Fibroblast of lung (primary cell): ENCODE data around the gene KCNJ9. TPM values are rescaled to one million over a fixed set of nuclear protein-coding genes. Genes with fewer than 3 reads are reported as not detected.

ENCODE experiments used
- DNase-seq, 2 donors: peaks; one replicate each; pipeline versions ENCODE4 v3.0.0 to v3.0.0-alpha.2; 2010; ENCODE audit warnings: low read depth in 2 of 2
- H2AFZ ChIP-seq: 2 replicates; pipeline ENCODE4 v1.5.1; 2012; ENCODE audit warnings: low read length, control low read depth, inconsistent platforms
- H3K27ac ChIP-seq: 2 replicates; pipeline ENCODE4 v1.5.1; 2011; ENCODE audit warnings: low read length, control low read depth; ENCODE audit not compliant: insufficient read depth
- H3K27me3 ChIP-seq: 2 replicates; pipeline ENCODE4 v1.5.1; 2011; ENCODE audit warnings: mild to moderate bottlenecking, low read length; ENCODE audit not compliant: control insufficient read depth, insufficient read depth
- H3K36me3 ChIP-seq: 2 replicates; pipeline ENCODE4 v1.5.1; 2011; ENCODE audit warnings: low read length; ENCODE audit not compliant: control insufficient read depth, insufficient read depth
- H3K4me1 ChIP-seq: 2 replicates; pipeline ENCODE4 v1.5.1; 2011; ENCODE audit warnings: low read length; ENCODE audit not compliant: control insufficient read depth, insufficient read depth; ENCODE audit errors: extremely low read depth
- H3K4me2 ChIP-seq: 2 replicates; pipeline ENCODE4 v1.5.1; 2011; ENCODE audit warnings: low read length, control low read depth; ENCODE audit not compliant: insufficient read depth; ENCODE audit errors: extremely low read depth
- H3K4me3 ChIP-seq, 4 experiments: fragments of 200-600 bp in 1 of 4; sonication (generic) in 1 of 4; replicated peaks in 1 of 4; 2 replicates each; pipeline ENCODE4 v1.5.1; 2011 to 2016; ENCODE audit warnings: low read length in 4 of 4, low read depth in 3 of 4, mild to moderate bottlenecking in 3 of 4, control low read depth in 2 of 4, inconsistent platforms in 1 of 4, mixed read lengths in 1 of 4; ENCODE audit not compliant: insufficient read depth in 1 of 4; ENCODE audit errors: control extremely low read depth in 1 of 4
- H3K79me2 ChIP-seq: 2 replicates; pipeline ENCODE4 v1.5.1; 2012; ENCODE audit warnings: mild to moderate bottlenecking, low read length, inconsistent platforms; ENCODE audit not compliant: control insufficient read depth, insufficient read depth
- H3K9ac ChIP-seq: 2 replicates; pipeline ENCODE4 v1.5.1; 2011; ENCODE audit warnings: mild to moderate bottlenecking, low read length, control low read depth; ENCODE audit not compliant: insufficient read depth
- H3K9me3 ChIP-seq: 2 replicates; pipeline ENCODE4 v1.5.1; 2012; ENCODE audit warnings: low read depth, low read length; ENCODE audit not compliant: control insufficient read depth, insufficient read depth
- H4K20me1 ChIP-seq: 2 replicates; pipeline ENCODE4 v1.5.1; 2011; ENCODE audit warnings: low read length; ENCODE audit not compliant: control insufficient read depth, insufficient read depth; ENCODE audit errors: extremely low read depth
- EZH2 ChIP-seq: IDR thresholded peaks from 2 replicates; pipeline ENCODE4 v1.5.1; 2012; ENCODE audit warnings: low read length, control low read depth, mild to moderate bottlenecking; ENCODE audit errors: missing control alignments
- polyA plus RNA-seq, 2 donors: library from polyadenylated mRNA; depleted of rRNA in 1 of 2; stranded (reverse) in 1 of 2; unstranded in 1 of 2; fragments of >200 nt; gene quantifications; 2 replicates each; pipeline ENCODE4 v1.2.1, GENCODE V29; 2011 to 2012; ENCODE audit warnings: missing spikeins in 1 of 2
- total RNA-seq: library from RNA; depleted of rRNA; stranded (reverse); fragments of >200 nt; gene quantifications from 2 replicates; pipeline ENCODE4 v1.2.1, GENCODE V29; 2014
- TF ChIP-seq, protein P1 (sequence below), 2 donors: IDR thresholded peaks in 1 of 2; conservative IDR thresholded peaks in 1 of 2; 1 replicate in 1 of 2; 2 replicates in 1 of 2; pipeline ENCODE4 v1.5.1; 2011 to 2012; ENCODE audit warnings: low read length in 2 of 2, control low read depth in 1 of 2, inconsistent platforms in 1 of 2, low read depth in 1 of 2, mild to moderate bottlenecking in 1 of 2

KCNJ9 gene
- total and polyA plus RNA-seq, 2 donors (not counting 1 experiment from before 2014, with no cell fraction given) = under 0.01 TPM; not detected in 1

DNA sequence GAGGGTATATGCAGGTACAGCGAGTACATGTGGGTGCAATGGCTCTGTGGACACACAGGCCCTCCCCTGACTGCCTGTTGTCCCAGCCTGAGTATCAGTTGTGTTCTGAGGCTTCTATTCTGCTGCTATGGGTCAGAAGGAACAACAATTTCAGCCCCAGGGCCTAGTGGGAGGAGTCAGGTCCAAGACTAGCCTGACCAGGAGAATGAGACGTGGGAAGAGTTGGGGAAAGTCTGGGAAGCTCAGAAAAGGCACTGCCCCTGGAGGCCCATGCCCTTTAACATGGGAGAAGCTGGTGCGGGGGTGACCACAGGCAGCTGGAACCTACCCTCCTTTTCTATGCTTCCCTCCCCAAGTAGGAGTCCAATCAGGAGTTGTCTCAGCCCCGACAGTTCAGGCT lies 9.4 kb downstream of the KCNJ9 start:
- Histone ChIP-seq H3K4me2 (no peak overlapping the region), H3K79me2 (no peaks in the 10 kb centered on the region), H3K27ac (no peak overlapping the region), H4K20me1 (no peaks in the 10 kb centered on the region), H3K36me3 (no peaks in the 10 kb centered on the region), H3K9me3 (no peaks in the 10 kb centered on the region), H2AFZ (no peak overlapping the region), H3K9ac (no peak overlapping the region), H3K4me3 (no peak overlapping the region), H3K27me3 (no peaks in the 10 kb centered on the region), H3K4me1 (no peaks in the 10 kb centered on the region)
- TF ChIP-seq EZH2 = no peak
- TF ChIP-seq, protein P1, sequence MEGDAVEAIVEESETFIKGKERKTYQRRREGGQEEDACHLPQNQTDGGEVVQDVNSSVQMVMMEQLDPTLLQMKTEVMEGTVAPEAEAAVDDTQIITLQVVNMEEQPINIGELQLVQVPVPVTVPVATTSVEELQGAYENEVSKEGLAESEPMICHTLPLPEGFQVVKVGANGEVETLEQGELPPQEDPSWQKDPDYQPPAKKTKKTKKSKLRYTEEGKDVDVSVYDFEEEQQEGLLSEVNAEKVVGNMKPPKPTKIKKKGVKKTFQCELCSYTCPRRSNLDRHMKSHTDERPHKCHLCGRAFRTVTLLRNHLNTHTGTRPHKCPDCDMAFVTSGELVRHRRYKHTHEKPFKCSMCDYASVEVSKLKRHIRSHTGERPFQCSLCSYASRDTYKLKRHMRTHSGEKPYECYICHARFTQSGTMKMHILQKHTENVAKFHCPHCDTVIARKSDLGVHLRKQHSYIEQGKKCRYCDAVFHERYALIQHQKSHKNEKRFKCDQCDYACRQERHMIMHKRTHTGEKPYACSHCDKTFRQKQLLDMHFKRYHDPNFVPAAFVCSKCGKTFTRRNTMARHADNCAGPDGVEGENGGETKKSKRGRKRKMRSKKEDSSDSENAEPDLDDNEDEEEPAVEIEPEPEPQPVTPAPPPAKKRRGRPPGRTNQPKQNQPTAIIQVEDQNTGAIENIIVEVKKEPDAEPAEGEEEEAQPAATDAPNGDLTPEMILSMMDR (conservative IDR thresholded peaks at IDR 0.05 in 1 of 2, IDR thresholded peaks at IDR 0.05 in 1 of 2; ENCODE audit: low read depth in 1 of 2, low read length in 2 of 2) = no peak
- no peak for DNase-seq

DNA sequence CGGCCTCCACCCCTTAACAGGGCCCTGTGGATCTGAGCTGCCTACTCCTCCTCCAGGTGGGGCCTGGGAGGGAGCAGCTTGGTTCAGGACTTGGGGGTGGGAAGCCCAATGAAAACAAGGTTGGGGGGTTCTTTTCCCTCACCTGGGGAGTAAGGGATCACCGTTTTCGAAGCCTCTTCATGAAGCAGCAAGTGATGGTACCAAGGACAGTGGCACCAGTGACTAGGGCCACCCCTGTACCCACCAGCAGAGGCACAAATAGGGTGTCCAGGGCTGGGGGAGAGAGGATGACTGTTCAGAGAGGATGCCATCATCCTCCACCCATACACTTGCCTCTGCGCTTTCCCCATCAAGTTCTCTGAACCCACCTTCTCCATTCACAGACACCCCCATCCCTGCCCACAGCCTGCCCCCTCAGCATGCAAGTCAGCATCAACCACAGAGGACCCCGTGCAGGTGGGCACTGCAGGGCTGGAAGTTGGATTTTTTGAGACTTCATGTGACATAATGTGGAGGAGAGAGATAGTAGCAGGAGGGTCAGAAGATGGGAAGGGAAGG lies 10.4 kb downstream of the KCNJ9 start:
- no peak overlapping the region for H3K27ac ChIP-seq
- H3K4me2 ChIP-seq = no peak overlapping the region
- no peak for DNase-seq
- H3K36me3 ChIP-seq = no peaks in the 10 kb centered on the region
- H3K4me1 ChIP-seq = no peaks in the 10 kb centered on the region
- H3K9ac ChIP-seq = no peak overlapping the region
- TF ChIP-seq, protein P1 (conservative IDR thresholded peaks at IDR 0.05 in 1 of 2, IDR thresholded peaks at IDR 0.05 in 1 of 2; ENCODE audit: low read depth in 1 of 2, low read length in 2 of 2) = no peak
- no peak for TF ChIP-seq EZH2
- no peaks in the 10 kb centered on the region for H3K79me2 ChIP-seq
- H3K9me3 ChIP-seq = no peaks in the 10 kb centered on the region
- no peak overlapping the region for H3K4me3 ChIP-seq
- H2AFZ ChIP-seq = no peak overlapping the region
- H3K27me3 ChIP-seq = no peaks in the 10 kb centered on the region
- no peaks in the 10 kb centered on the region for H4K20me1 ChIP-seq

DNA sequence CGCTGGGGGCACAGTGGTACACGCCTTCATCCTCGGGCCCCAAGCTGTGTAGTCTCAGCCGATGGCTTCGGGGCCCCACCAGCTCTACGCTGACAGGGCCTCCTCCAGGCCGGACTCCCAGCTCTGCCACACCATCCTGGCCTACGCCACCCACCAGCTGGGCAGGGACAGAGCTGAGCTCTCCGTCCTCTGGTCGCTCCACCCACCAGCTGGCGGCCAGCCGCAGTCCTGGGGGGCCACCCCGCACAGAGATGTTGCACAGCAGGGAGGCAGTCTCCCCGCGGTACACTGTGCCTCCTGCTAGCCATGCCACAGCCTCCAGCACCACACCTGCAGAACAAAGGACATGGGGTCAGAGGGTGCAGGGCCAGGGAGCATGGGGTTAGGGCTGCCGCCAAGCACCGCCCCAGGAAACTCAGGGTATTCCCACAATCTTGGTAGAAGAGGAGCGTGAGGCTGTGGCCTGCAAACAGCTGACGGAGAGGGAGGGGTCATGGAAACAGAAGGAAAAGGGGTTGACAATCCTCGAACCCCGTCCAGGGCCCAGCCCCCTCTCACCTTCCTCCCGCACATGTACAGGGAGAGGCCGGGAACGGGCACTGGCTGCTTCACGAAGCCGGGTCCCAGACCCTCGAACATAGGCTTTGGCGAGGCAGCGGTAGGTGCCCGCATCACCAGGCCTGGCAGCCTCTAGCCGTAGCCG lies 11.2 kb downstream of the KCNJ9 start:
- Histone ChIP-seq H3K9ac (no peak overlapping the region), H3K27me3 (no peaks in the 10 kb centered on the region), H2AFZ (no peak overlapping the region), H3K27ac (no peak overlapping the region), H3K4me1 (no peaks in the 10 kb centered on the region), H3K9me3 (no peaks in the 10 kb centered on the region), H3K4me2 (no peak overlapping the region), H3K4me3 (no peak overlapping the region), H4K20me1 (no peaks in the 10 kb centered on the region), H3K36me3 (no peaks in the 10 kb centered on the region), H3K79me2 (no peaks in the 10 kb centered on the region)
- DNase-seq = no peak
- TF ChIP-seq EZH2 = no peak
- TF ChIP-seq, protein P1 (conservative IDR thresholded peaks at IDR 0.05 in 1 of 2, IDR thresholded peaks at IDR 0.05 in 1 of 2; ENCODE audit: low read depth in 1 of 2, low read length in 2 of 2) = no peak
